Gastroesophageal sphincter (tissue), 4 donors: ENCODE data around the gene ADD1. TPM values are rescaled to one million over a fixed set of nuclear protein-coding genes. Genes with fewer than 3 reads are reported as not detected.

Experiments
- ATAC-seq: fragments of 150-250 bp; one replicate; pipeline ENCODE4 v1.9.1; 2016; ENCODE audit warnings: mild to moderate bottlenecking, moderate library complexity
- H3K27ac ChIP-seq, 4 donors: fragments of 200-600 bp; sonication (generic) in 3 of 4; 1 replicate in 3 of 4; 2 replicates in 1 of 4; pipeline ENCODE4 v1.5.1; 2016 to 2019
- H3K27me3 ChIP-seq: fragments of 200-600 bp; sonication (generic); one replicate; pipeline ENCODE4 v1.5.1; 2019
- H3K36me3 ChIP-seq, 2 donors: fragments of 200-600 bp; sonication (generic); one replicate each; pipeline ENCODE4 v1.5.1; 2019; ENCODE audit warnings: control low read depth in 1 of 2
- H3K4me1 ChIP-seq, 3 donors: fragments of 200-600 bp; sonication (generic); 1 replicate in 2 of 3; 2 replicates in 1 of 3; pipeline ENCODE4 v1.5.1; 2016 to 2019; ENCODE audit warnings: control low read depth in 2 of 3
- H3K4me3 ChIP-seq, 2 donors: fragments of 200-600 bp; sonication (generic); one replicate each; pipeline ENCODE4 v1.5.1; 2019; ENCODE audit warnings: mild to moderate bottlenecking in 1 of 2, moderate library complexity in 1 of 2
- H3K9me3 ChIP-seq, 3 donors: fragments of 200-600 bp; sonication (generic); one replicate each; pipeline ENCODE4 v1.5.1; 2017 to 2019; ENCODE audit warnings: control low read depth in 2 of 3
- CTCF ChIP-seq, 4 experiments: fragments of 200-600 bp in 2 of 4; fragments of 450-650 bp in 2 of 4; sonication (generic) in 1 of 4; IDR thresholded peaks; one replicate each; pipeline ENCODE4 v1.5.1; 2017 to 2019; ENCODE audit warnings: antibody characterized with exemption in 4 of 4, mild to moderate bottlenecking in 2 of 4, moderate library complexity in 2 of 4
- EP300 ChIP-seq: sonication (generic); formaldehyde crosslinking; IDR thresholded peaks from one replicate; pipeline ENCODE4 v1.6.1; 2017; ENCODE audit warnings: antibody characterized with exemption, mild to moderate bottlenecking
- POLR2A ChIP-seq, 2 donors: fragments of 450-650 bp; IDR thresholded peaks; one replicate each; pipeline ENCODE4 v1.6.1; 2017; ENCODE audit warnings: antibody characterized with exemption in 2 of 2, mild to moderate bottlenecking in 2 of 2, moderate library complexity in 1 of 2
- POLR2AphosphoS5 ChIP-seq: sonication (generic); formaldehyde crosslinking; IDR thresholded peaks from one replicate; pipeline ENCODE4 v1.6.1; 2017; ENCODE audit warnings: antibody characterized with exemption
- WGBS, 2 donors: methylation state at CpG; one replicate each; pipeline ENCODE4 v1.1.5; 2018; ENCODE audit warnings: low coverage in 1 of 2; 5-methylcytosine and 5-hydroxymethylcytosine counted together
- total RNA-seq, 4 donors: library from RNA; depleted of rRNA; stranded (reverse); fragments of >200 nt; gene quantifications; one replicate each; pipeline ENCODE4 v1.1.0, GENCODE V29; 2016

ADD1 gene
- total RNA-seq, 4 donors from 2014 or later, result 230 to 384 (median 297) TPM

GRCh38 chr4:2947926-2948325 is 104.3 kb downstream of the ADD1 start:
- 67 to 76% methylated on average over 9 of the region's 11 CpGs for WGBS, 2 donors
- Histone ChIP-seq H3K4me1 (no peaks in the 10 kb centered on the region), H3K27me3 (no peaks in the 10 kb centered on the region), H3K36me3 (peaks cover 0 to 100% of the 10 kb centered on the region in 2 donors), H3K27ac (no peak overlapping the region), H3K9me3 (no peaks in the 10 kb centered on the region), H3K4me3 (no peak overlapping the region)
- no peak for TF ChIP-seq POLR2A (IDR thresholded peaks at IDR 0.05)
- no peak for TF ChIP-seq POLR2AphosphoS5
- no peak for TF ChIP-seq EP300
- TF ChIP-seq CTCF (IDR thresholded peaks at IDR 0.05), result no peak
- no peak for ATAC-seq

- TF ChIP-seq POLR2AphosphoS5 (no peak), CTCF (IDR thresholded peaks at IDR 0.05) (peak in 1 of 4 experiments; percentile 38), EP300 (no peak), POLR2A (IDR thresholded peaks at IDR 0.05) (no peak)
- Histone ChIP-seq H3K27me3 (no peaks in the 10 kb centered on the region), H3K4me1 (no peaks in the 10 kb centered on the region), H3K4me3 (no peak overlapping the region), H3K36me3 (peaks cover 0 to 100% of the 10 kb centered on the region in 2 donors), H3K9me3 (no peaks in the 10 kb centered on the region), H3K27ac (no peak overlapping the region)
- ATAC-seq, result peak; percentile 31
- 90% methylated on average over 2 to 11 of the region's 14 CpGs for WGBS, 2 donors
Observed at GRCh38 chr4:2948895-2949781, 105.5 kb downstream of the ADD1 start.

DNA sequence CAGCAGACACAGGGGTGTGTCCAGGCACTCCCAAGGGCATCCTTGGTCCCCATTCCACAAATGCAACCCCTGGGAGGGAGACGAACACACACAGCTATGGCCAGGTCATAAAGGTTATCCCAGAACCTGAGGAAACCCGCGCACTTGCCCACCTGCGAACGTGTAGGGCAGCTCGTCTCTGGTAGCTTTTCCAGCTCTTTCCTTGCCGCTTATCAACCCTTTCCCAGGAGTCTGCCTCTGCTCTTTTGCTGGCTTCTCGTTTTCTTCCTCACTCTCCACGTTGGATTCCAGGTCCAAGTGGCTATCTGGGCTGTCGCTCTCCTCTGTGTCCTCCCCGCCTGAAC is 106.1 kb downstream of the ADD1 start:
- no peak overlapping the region for H3K27ac ChIP-seq
- WGBS, 2 donors, result 81 to 93% methylated on average over 3 to 9 of the region's 11 CpGs
- H3K4me3 ChIP-seq, result no peak overlapping the region
- no peaks in the 10 kb centered on the region for H3K9me3 ChIP-seq
- no peak for TF ChIP-seq POLR2A (IDR thresholded peaks at IDR 0.05)
- TF ChIP-seq EP300, result no peak
- no peak for TF ChIP-seq CTCF (IDR thresholded peaks at IDR 0.05)
- no peak for TF ChIP-seq POLR2AphosphoS5
- H3K27me3 ChIP-seq, result no peaks in the 10 kb centered on the region
- no peaks in the 10 kb centered on the region for H3K4me1 ChIP-seq
- no peak for ATAC-seq
- H3K36me3 ChIP-seq, result peaks cover 0 to 100% of the 10 kb centered on the region in 2 donors

- no peak for ATAC-seq
- H3K4me3 ChIP-seq, result no peak overlapping the region
- no peaks in the 10 kb centered on the region for H3K4me1 ChIP-seq
- no peak overlapping the region for H3K27ac ChIP-seq
- H3K9me3 ChIP-seq, result no peaks in the 10 kb centered on the region
- 73 to 86% methylated on average over 8 to 9 of the region's 16 CpGs for WGBS, 2 donors
- H3K36me3 ChIP-seq, result peaks cover 0 to 100% of the 10 kb centered on the region in 2 donors
- TF ChIP-seq POLR2AphosphoS5 (no peak), POLR2A (IDR thresholded peaks at IDR 0.05) (no peak), CTCF (IDR thresholded peaks at IDR 0.05) (no peak), EP300 (no peak)
- no peaks in the 10 kb centered on the region for H3K27me3 ChIP-seq
Observed at GRCh38 chr4:2950221-2950989, 106.8 kb downstream of the ADD1 start.
